ENCODE data around the gene KCTD4. TPM values are rescaled to one million over a fixed set of nuclear protein-coding genes. Genes with fewer than 3 reads are reported as not detected.

Gene KCTD4
- total and polyA plus RNA-seq, 10 of the 15 experiments (the other 5 are each of a cell fraction or from before 2014, with no cell fraction given), result 0.09 TPM; not detected in 9

DNA sequence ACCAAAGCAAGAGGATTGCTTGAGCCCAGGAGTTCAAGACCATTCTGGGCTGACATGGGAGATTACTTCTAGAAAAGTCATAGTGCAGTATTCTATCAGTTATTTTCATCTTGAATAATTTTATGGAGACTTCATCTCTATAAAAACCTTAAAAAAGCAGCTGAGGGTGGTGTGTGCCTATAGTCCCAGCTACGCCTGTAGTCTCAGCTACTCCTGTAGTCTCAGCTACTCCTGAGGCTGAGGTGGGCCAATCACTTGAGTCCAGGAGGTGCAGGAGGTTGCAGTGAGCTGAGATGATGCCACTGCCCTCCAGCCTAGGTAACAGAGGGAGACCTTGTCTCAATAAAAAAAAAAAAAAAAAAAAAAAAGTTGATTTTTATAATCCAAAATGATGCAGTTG is 22.1 kb upstream of the KCTD4 start:
- no peaks in the 10 kb centered on the region for H3K79me2 ChIP-seq (ENCODE audit: control insufficient read depth, insufficient read depth, low read length)

More for the DNA sequence above, 22.1 kb upstream of the KCTD4 start:
- no peak overlapping the region for H3K4me2 ChIP-seq (ENCODE audit: control insufficient read depth, insufficient read depth)
- no peak for DNase-seq (ENCODE audit: low read depth, low spot score)
- POLR2A ChIA-PET, result interaction anchor here (1.2 kb wide), 1 partner anchor 9 kb away, joined by 3 read pairs; no protein-coding TSS in a partner anchor
- H3K9ac ChIP-seq (ENCODE audit: control insufficient read depth, insufficient read depth, low read length), result no peak overlapping the region
- SMC1A ChIA-PET (ENCODE audit: uncharacterized antibody, unreplicated experiment), result interaction anchor here (0.6 to 1.3 kb wide), 2 partner anchors 176 to 240 kb away, joined by 3 read pairs; no protein-coding TSS in a partner anchor
- intact Hi-C loops (cut with micrococcal nuclease; ENCODE audit: unreplicated experiment), result no loop called here
- no peaks in the 10 kb centered on the region for H3K9me3 ChIP-seq (replicated peaks; ENCODE audit: control insufficient read depth, insufficient read depth, low read length)
- FAIRE-seq, result no peak
- CTCF ChIA-PET, result interaction anchor here (0.9 kb wide), 1 partner anchor 175 kb away, joined by 4 read pairs; no protein-coding TSS in a partner anchor
- WGBS (ENCODE audit: insufficient coverage, insufficient replicate concordance, low lambda C conversion rate, missing lambda C conversion rate), result 100% methylated on average over 1 of the region's 1 CpG
- RAD21 ChIA-PET (ENCODE audit: unreplicated experiment), result no interaction called here
- H4K20me1 ChIP-seq (ENCODE audit: control insufficient read depth, insufficient read depth), result no peaks in the 10 kb centered on the region
- in situ Hi-C loops (cut with MboI), result no loop called here
- H3K27ac ChIP-seq (ENCODE audit: control insufficient read depth, insufficient read depth), result no peak overlapping the region
- no peak overlapping the region for H3K4me3 ChIP-seq
- TF ChIP-seq, protein P1, sequence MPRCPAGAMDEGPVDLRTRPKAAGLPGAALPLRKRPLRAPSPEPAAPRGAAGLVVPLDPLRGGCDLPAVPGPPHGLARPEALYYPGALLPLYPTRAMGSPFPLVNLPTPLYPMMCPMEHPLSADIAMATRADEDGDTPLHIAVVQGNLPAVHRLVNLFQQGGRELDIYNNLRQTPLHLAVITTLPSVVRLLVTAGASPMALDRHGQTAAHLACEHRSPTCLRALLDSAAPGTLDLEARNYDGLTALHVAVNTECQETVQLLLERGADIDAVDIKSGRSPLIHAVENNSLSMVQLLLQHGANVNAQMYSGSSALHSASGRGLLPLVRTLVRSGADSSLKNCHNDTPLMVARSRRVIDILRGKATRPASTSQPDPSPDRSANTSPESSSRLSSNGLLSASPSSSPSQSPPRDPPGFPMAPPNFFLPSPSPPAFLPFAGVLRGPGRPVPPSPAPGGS (IDR thresholded peaks at IDR 0.05; ENCODE audit: borderline replicate concordance, insufficient read depth, low read depth, low read length, poor library complexity, severe bottlenecking), result no peak
- TF ChIP-seq YY1 (IDR thresholded peaks at IDR 0.05; ENCODE audit: low read depth, low read length), result no peak
- TF ChIP-seq, protein P2, sequence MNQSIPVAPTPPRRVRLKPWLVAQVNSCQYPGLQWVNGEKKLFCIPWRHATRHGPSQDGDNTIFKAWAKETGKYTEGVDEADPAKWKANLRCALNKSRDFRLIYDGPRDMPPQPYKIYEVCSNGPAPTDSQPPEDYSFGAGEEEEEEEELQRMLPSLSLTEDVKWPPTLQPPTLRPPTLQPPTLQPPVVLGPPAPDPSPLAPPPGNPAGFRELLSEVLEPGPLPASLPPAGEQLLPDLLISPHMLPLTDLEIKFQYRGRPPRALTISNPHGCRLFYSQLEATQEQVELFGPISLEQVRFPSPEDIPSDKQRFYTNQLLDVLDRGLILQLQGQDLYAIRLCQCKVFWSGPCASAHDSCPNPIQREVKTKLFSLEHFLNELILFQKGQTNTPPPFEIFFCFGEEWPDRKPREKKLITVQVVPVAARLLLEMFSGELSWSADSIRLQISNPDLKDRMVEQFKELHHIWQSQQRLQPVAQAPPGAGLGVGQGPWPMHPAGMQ (IDR thresholded peaks at IDR 0.05; ENCODE audit: borderline replicate concordance), result no peak
- no peak for TF ChIP-seq POLR2A (IDR thresholded peaks at IDR 0.05; ENCODE audit: low read depth, low read length)
- TF ChIP-seq STAT3 (IDR thresholded peaks at IDR 0.05; ENCODE audit: low read depth, low read length), result no peak
- TF ChIP-seq, protein P3, sequence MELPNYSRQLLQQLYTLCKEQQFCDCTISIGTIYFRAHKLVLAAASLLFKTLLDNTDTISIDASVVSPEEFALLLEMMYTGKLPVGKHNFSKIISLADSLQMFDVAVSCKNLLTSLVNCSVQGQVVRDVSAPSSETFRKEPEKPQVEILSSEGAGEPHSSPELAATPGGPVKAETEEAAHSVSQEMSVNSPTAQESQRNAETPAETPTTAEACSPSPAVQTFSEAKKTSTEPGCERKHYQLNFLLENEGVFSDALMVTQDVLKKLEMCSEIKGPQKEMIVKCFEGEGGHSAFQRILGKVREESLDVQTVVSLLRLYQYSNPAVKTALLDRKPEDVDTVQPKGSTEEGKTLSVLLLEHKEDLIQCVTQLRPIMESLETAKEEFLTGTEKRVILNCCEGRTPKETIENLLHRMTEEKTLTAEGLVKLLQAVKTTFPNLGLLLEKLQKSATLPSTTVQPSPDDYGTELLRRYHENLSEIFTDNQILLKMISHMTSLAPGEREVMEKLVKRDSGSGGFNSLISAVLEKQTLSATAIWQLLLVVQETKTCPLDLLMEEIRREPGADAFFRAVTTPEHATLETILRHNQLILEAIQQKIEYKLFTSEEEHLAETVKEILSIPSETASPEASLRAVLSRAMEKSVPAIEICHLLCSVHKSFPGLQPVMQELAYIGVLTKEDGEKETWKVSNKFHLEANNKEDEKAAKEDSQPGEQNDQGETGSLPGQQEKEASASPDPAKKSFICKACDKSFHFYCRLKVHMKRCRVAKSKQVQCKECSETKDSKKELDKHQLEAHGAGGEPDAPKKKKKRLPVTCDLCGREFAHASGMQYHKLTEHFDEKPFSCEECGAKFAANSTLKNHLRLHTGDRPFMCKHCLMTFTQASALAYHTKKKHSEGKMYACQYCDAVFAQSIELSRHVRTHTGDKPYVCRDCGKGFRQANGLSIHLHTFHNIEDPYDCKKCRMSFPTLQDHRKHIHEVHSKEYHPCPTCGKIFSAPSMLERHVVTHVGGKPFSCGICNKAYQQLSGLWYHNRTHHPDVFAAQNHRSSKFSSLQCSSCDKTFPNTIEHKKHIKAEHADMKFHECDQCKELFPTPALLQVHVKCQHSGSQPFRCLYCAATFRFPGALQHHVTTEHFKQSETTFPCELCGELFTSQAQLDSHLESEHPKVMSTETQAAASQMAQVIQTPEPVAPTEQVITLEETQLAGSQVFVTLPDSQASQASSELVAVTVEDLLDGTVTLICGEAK (IDR thresholded peaks at IDR 0.05; ENCODE audit: borderline replicate concordance), result no peak
- no peak for TF ChIP-seq RUNX3 (IDR thresholded peaks at IDR 0.05; ENCODE audit: low read length)
- TF ChIP-seq, protein P4, sequence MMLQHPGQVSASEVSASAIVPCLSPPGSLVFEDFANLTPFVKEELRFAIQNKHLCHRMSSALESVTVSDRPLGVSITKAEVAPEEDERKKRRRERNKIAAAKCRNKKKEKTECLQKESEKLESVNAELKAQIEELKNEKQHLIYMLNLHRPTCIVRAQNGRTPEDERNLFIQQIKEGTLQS (IDR thresholded peaks at IDR 0.05; ENCODE audit: borderline replicate concordance, extremely low read depth, low read depth, low read length), result no peak
- TF ChIP-seq ZNF384 (IDR thresholded peaks at IDR 0.05; ENCODE audit: borderline replicate concordance, low read depth, low read length), result no peak
- TF ChIP-seq CHD1 (IDR thresholded peaks at IDR 0.05; ENCODE audit: low read depth, low read length), result no peak
- TF ChIP-seq WRNIP1 (IDR thresholded peaks at IDR 0.05; ENCODE audit: borderline replicate concordance, low read depth, low read length), result no peak
- no peak for TF ChIP-seq YBX1 (IDR thresholded peaks at IDR 0.05)
- no peak for TF ChIP-seq MEF2A (IDR thresholded peaks at IDR 0.05; ENCODE audit: insufficient read depth, low read depth, low read length)
- no peak for TF ChIP-seq CHD4 (IDR thresholded peaks at IDR 0.05)
- no peak for ATAC-seq
- H3K27me3 ChIP-seq (replicated peaks in 1 of 2; ENCODE audit: control insufficient read depth in 2 of 2, insufficient read depth in 2 of 2, low read length in 1 of 2), result no peaks in the 10 kb centered on the region
- no peaks in the 10 kb centered on the region for H3K4me1 ChIP-seq (ENCODE audit: control insufficient read depth, insufficient read depth, low read length)
- H2AFZ ChIP-seq (ENCODE audit: control insufficient read depth, low read depth, low read length), result no peak overlapping the region
- no TSS peak for BruUV-seq (replicated peaks)
- H3K36me3 ChIP-seq (ENCODE audit: control insufficient read depth in 2 of 2, insufficient read depth in 2 of 2, low read length in 1 of 2), result no peaks in the 10 kb centered on the region

Data from GM12878 (cell line).